Naive thymus-derived CD8-positive, alpha-beta T cell (primary cell): ENCODE results near the gene SLC2A8. TPM values are rescaled to one million over a fixed set of nuclear protein-coding genes. Genes with fewer than 3 reads are reported as not detected.

Experiments
- ATAC-seq, 2 donors: fragments of 150-1000 bp; cut with Tn5 transposase in 1 of 2; sonication (Bioruptor Pico), chemical (Tn5 transposase) in 1 of 2; 1 replicate in 1 of 2; 2 replicates in 1 of 2; pipeline ENCODE4 v1.10.0; 2021; ENCODE audit warnings: mild to moderate bottlenecking in 2 of 2, moderate library complexity in 2 of 2
- POLR2A ChIA-PET: fragments of 350-600 bp; sonication (Branson Sonifier 250); formaldehyde crosslinking; loops from one replicate; lab custom pipeline; 2021; ENCODE audit warnings: antibody characterized with exemption; lab: Charles Lee
- DNase-seq, 10 donors: peaks; one replicate each; pipeline versions ENCODE4 v3.0.0 to v3.0.0-alpha.2; 2020 to 2022
- H3K27ac Mint-ChIP-seq, 10 donors: one replicate each; pipeline ENCODE4 v1.8.0; 2020 to 2022; ENCODE audit warnings: mild to moderate bottlenecking in 10 of 10, mixed read lengths in 10 of 10, moderate library complexity in 4 of 10, inconsistent platforms in 1 of 10
- H3K27me3 Mint-ChIP-seq, 5 donors: one replicate each; pipeline ENCODE4 v1.8.0; 2021 to 2022; ENCODE audit warnings: mixed read lengths in 5 of 5
- H3K36me3 Mint-ChIP-seq, 3 donors: one replicate each; pipeline ENCODE4 v1.8.0; 2020 to 2022; ENCODE audit warnings: mixed read lengths in 3 of 3, mild to moderate bottlenecking in 2 of 3, inconsistent platforms in 1 of 3
- H3K4me1 Mint-ChIP-seq, 4 donors: one replicate each; pipeline ENCODE4 v1.8.0; 2021 to 2022; ENCODE audit warnings: mixed read lengths in 4 of 4
- H3K4me3 Mint-ChIP-seq, 10 donors: one replicate each; pipeline ENCODE4 v1.8.0; 2020 to 2022; ENCODE audit warnings: mild to moderate bottlenecking in 10 of 10, mixed read lengths in 10 of 10, moderate library complexity in 6 of 10, inconsistent platforms in 1 of 10
- H3K9me3 Mint-ChIP-seq, 9 donors: one replicate each; pipeline ENCODE4 v1.8.0; 2020 to 2022; ENCODE audit warnings: mixed read lengths in 9 of 9, mild to moderate bottlenecking in 3 of 9, inconsistent platforms in 1 of 9, moderate library complexity in 1 of 9
- polyA plus RNA-seq, 3 donors: library from polyadenylated mRNA; unstranded; fragments of 300-500 nt; fragmentation: Illumina TruSeq; gene quantifications; one replicate each; pipeline ENCODE4 v1.2.3, GENCODE V29; 2021
- total RNA-seq, 8 experiments: library from RNA in 2 of 8; stranded (reverse) in 2 of 8; gene quantifications; one replicate each; pipeline ENCODE4 v1.2.3 and lab custom pipeline; 2021 to 2026

Gene SLC2A8, protein sequence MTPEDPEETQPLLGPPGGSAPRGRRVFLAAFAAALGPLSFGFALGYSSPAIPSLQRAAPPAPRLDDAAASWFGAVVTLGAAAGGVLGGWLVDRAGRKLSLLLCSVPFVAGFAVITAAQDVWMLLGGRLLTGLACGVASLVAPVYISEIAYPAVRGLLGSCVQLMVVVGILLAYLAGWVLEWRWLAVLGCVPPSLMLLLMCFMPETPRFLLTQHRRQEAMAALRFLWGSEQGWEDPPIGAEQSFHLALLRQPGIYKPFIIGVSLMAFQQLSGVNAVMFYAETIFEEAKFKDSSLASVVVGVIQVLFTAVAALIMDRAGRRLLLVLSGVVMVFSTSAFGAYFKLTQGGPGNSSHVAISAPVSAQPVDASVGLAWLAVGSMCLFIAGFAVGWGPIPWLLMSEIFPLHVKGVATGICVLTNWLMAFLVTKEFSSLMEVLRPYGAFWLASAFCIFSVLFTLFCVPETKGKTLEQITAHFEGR
- under 1 TPM; 0.19 to 0.39 TPM for total RNA-seq
- polyA plus RNA-seq = 1 to 10 TPM in 1 of 3 donors, not detected in 2; 1.2 TPM
- total RNA-seq (lab: John Stamatoyannopoulos, UW) = 0 to 0.34 (median 0.10) reads per million in 6 experiments

DNA sequence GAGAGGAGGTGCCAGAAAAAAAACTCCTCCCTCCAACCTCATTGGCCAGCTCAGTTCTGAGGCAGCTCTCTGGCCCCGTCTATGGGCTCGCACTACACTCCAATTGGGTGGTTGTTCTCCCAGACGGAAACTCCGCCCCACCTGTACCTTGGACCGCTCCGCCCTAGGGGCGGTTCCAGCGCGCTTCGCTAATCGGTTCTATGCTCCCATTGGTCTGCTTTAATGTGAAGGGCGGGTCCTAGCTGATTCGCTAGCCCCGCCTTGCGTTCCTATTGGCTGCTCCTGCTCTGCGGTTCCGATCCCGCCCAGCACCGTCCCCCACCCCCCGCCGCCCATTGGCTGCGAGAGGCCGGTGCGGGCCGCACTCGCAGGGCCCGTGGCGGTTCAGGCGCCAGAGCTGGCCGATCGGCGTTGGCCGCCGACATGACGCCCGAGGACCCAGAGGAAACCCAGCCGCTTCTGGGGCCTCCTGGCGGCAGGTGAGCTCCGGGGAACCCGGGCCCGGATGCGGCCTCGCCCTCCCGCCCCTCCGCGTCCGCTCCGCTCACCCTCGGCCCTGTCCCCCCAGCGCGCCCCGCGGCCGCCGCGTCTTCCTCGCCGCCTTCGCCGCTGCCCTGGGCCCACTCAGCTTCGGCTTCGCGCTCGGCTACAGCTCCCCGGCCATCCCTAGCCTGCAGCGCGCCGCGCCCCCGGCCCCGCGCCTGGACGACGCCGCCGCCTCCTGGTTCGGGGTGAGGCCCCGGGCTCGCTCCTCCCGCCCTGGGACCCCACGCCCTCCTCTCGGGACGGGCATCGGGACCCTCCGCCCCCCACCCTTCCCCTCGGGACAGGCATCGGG lies at the start of gene SLC2A8:
SLC2A8 (plus strand) TSS at position 362 of the 838 bp plus-strand sequence; CDS start at position 424, 62 bp downstream.
- Mint-ChIP-seq H3K4me1 (peaks cover 8 to 21% (median 14%) of the 10 kb centered on the region in 4 donors), H3K4me3 (peak within 1 kb of the TSS; percentile 43 to 83 (median 74)), H3K36me3 (no peaks in the 10 kb centered on the region), H3K27me3 (peaks cover 38 to 89% (median 54%) of the 10 kb centered on the region in 5 donors), H3K9me3 (no peaks in the 10 kb centered on the region), H3K27ac (no peak within 1 kb of the TSS)
- peak; percentile 57 to 85 (median 74) for DNase-seq
- peak; percentile 78 to 92 for ATAC-seq
- POLR2A ChIA-PET = interaction anchor here (0.6 to 1.7 kb wide), 4 partner anchors 9 to 86 kb away, joined by 3 to 9 read pairs (median 5); partner anchors contain the start of genes LRSAM1 and RPL12

DNA sequence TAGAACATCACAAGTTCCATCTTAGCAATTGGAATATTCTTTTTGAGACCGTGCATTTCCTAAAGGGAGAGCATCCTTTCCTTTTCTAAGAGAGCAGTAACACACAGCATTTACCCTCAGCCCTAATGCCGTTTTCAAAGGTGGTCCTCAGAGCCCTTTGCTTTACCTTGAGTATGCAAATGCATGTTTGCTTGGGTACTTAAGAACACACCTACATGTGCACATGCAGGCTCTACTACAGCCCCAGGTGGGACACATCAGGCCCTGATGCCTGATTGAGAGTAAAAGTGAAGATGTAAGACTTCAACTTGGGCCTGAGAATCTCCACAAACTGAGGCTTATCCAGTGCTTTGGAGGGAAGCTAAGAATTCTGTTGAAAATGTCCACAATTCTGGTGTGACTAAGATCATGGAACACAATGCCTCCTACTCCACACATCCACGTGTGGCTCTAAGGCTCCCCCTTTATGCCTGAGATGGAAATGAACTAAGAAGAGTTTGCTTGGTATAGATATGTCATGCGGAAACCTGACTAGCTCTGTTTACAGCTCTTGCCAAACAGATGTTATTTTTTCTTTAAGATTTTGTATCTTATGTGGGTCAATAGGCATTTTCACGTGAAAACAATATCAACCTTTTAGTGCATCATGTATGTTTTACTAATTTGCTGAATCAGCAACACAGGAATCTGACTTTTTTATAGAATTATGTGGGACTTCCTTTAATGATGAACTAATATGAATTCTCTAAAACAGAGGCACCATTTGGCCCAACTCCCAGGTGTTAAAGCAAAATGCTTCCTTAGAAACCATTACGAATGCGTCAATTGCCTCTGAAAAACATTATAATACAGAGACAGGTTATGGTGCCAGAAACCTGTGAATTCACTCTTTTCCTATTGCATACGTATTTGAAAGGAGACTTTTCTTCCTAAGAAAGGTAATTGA lies 48.9 kb upstream of the SLC2A8 start:
- POLR2A ChIA-PET = no interaction called here
- no peak overlapping the region for H3K4me3 Mint-ChIP-seq
- H3K4me1 Mint-ChIP-seq = no peaks in the 10 kb centered on the region
- no peaks in the 10 kb centered on the region for H3K9me3 Mint-ChIP-seq
- peaks cover 8 to 42% (median 15%) of the 10 kb centered on the region in 5 donors for H3K27me3 Mint-ChIP-seq
- ATAC-seq (no peak), DNase-seq (no peak)
- H3K27ac Mint-ChIP-seq = no peak overlapping the region
- peaks cover 0 to 2% (median 0%) of the 10 kb centered on the region in 3 donors for H3K36me3 Mint-ChIP-seq

DNA sequence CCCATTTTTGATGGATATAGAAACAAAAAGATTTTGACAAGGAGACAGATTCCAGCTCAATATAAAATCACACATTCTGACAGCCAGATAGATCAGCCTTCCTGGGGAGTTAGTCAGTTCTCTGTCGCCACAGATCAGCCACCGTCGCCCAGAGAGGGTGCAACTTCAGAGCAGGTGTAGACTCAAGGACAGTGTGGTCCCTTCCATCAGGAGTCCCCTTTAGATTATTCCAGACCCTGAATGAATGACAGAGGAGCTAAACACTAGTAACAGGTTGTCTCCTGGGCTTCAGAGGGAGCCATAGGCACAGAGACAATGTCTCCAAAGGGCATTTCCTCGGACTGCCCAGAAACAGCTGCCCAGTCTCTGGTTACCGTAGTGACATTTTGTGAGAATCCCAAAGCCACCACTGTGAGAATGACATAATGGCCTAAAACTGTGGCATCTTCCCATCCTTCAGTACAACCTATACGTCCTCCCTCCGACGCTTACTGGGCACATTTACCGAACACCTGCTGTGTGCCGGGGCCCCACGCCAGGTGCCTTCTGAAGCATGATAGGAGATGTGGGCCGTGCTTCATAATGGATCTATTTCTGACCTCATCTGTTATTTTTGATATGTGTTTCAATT lies 47.4 kb upstream of the SLC2A8 start:
- Mint-ChIP-seq H3K27me3 (peaks cover 8 to 47% (median 19%) of the 10 kb centered on the region in 5 donors), H3K27ac (no peak overlapping the region), H3K4me1 (no peaks in the 10 kb centered on the region), H3K36me3 (peaks cover 0 to 2% (median 0%) of the 10 kb centered on the region in 3 donors), H3K4me3 (no peak overlapping the region), H3K9me3 (no peaks in the 10 kb centered on the region)
- ATAC-seq (no peak), DNase-seq (no peak)
- POLR2A ChIA-PET = no interaction called here

DNA sequence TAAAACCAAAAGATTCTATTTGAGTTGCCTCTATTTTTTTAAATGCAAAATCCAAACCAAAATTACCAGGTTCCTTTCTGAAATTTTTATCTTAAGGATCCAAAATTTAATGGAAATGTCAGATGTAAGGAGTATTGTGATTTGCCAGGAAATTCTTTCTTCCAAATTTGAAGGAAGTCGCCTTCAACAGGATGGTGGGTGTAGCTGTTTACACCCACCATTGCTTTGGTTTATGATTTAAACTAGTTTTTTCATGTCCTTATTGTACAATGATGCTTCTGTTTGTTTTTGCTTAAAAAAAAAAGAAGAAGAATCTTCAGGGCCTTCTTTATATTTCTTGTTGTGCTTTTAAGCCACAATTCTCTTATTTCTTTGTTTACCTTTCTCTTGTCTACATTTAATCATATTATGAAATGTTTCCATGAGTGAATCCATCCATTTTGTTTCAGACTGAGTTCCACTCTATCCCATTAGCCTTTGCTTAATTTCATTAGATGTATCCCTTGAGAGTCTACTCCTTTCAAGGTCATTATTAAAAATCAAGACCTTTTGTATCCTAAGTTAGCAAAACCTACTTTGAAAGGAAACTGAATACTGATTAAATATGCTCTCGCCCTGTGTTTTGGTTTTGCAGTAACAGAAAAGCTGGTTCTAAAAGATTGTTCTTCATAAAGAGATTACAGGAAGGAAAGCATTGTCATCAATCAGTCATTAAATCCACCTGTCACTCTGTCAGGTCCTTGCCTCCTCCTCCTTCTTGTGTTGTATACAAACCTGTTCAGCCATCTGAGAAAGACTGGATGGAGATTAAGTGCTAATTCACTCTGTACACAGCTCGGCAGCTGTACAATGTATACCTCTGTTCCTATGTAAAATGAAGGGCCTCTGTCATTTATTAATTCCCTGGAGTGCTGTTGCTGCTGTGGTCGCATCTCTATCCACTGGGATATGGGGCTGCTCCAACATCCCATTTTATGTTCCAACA lies 45.5 kb upstream of the SLC2A8 start:
- H3K9me3 Mint-ChIP-seq = no peaks in the 10 kb centered on the region
- H3K36me3 Mint-ChIP-seq = peaks cover 0 to 5% (median 0%) of the 10 kb centered on the region in 3 donors
- no peak for ATAC-seq
- H3K4me1 Mint-ChIP-seq = no peaks in the 10 kb centered on the region
- DNase-seq = no peak
- POLR2A ChIA-PET = no interaction called here
- H3K4me3 Mint-ChIP-seq = no peak overlapping the region
- H3K27me3 Mint-ChIP-seq = peaks cover 8 to 65% (median 31%) of the 10 kb centered on the region in 5 donors
- H3K27ac Mint-ChIP-seq = no peak overlapping the region

DNA sequence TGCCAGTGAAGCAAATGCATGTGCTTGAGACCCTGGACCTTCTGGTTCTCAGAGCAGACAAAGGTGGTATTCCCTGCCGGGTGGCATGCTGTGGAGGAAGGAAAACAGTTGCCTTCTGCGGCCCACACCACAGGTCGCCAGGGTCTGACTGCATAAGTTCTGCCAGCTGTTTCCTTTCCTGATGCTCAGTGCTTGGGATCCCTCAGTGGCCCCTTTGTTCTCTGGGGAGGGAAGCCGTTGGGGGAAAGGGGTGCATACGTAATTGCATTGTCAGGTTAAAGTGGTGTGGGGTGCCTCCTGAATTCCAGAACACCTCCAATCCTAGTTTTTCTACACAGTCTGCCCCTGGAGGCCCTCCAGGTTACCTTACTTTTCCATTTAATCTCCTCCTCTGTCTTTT lies 43.1 kb upstream of the SLC2A8 start:
- Mint-ChIP-seq H3K27me3 (peaks cover 8 to 77% (median 33%) of the 10 kb centered on the region in 5 donors), H3K27ac (no peak overlapping the region), H3K9me3 (no peaks in the 10 kb centered on the region), H3K4me1 (no peaks in the 10 kb centered on the region), H3K4me3 (no peak overlapping the region), H3K36me3 (peaks cover 0 to 6% (median 5%) of the 10 kb centered on the region in 3 donors)
- POLR2A ChIA-PET = no interaction called here
- DNase-seq (no peak), ATAC-seq (no peak)

DNA sequence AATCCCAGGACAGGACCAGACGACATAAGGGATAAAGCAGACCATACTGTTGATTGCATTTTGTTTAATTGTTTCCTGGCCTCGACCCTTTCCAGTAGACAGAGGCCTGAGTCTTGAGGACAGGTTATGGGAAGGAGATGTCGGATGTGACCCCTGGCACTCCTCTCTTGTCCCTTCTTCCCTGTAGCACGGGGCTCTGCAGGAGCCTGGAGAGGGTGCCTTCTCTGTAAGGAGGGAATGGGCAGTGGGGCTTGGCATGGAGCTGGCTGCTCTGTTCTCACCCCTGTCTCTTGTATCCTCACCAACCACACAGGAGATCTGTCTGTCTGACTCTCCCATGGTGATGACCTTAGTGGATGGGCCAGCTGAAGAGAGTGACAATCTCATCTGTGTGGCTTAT lies 40.1 kb upstream of the SLC2A8 start:
- Mint-ChIP-seq H3K4me3 (no peak overlapping the region), H3K27ac (no peak overlapping the region), H3K4me1 (peaks cover 0 to 8% (median 0%) of the 10 kb centered on the region in 4 donors), H3K9me3 (no peaks in the 10 kb centered on the region), H3K36me3 (peaks cover 0 to 6% (median 5%) of the 10 kb centered on the region in 3 donors), H3K27me3 (peaks cover 5 to 70% (median 33%) of the 10 kb centered on the region in 5 donors)
- ATAC-seq = no peak
- POLR2A ChIA-PET = no interaction called here
- DNase-seq = no peak

DNA sequence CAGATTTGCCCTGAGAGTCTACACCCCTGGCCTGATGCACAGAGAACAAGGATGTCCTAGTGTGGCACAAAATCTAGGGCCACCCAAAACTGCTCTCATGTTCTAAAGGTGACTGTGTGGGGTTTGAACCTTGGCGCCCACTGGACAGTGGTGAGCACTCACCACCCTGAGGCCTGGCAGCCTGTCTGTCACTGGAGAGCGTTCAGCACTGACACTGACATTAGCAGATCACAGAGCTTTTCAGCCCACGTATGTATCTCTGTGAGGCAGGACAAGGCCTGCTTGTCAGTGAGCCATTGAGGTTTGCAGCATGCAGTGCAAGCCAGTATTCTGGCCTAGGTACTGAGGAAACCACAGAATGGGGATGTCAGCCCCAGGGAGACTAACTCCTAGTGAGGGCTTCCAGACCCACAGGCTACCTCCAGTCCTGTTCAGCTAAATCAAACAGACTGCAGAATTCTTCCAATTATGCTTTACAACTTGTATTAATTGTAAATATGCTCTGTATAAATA lies 38.9 kb upstream of the SLC2A8 start:
- H3K27me3 Mint-ChIP-seq = peaks cover 9 to 70% (median 27%) of the 10 kb centered on the region in 5 donors
- no peak overlapping the region for H3K27ac Mint-ChIP-seq
- POLR2A ChIA-PET = no interaction called here
- H3K4me3 Mint-ChIP-seq = no peak overlapping the region
- DNase-seq = no peak
- no peaks in the 10 kb centered on the region for H3K9me3 Mint-ChIP-seq
- peaks cover 0 to 8% (median 0%) of the 10 kb centered on the region in 4 donors for H3K4me1 Mint-ChIP-seq
- peaks cover 0 to 6% (median 5%) of the 10 kb centered on the region in 3 donors for H3K36me3 Mint-ChIP-seq
- no peak for ATAC-seq

DNA sequence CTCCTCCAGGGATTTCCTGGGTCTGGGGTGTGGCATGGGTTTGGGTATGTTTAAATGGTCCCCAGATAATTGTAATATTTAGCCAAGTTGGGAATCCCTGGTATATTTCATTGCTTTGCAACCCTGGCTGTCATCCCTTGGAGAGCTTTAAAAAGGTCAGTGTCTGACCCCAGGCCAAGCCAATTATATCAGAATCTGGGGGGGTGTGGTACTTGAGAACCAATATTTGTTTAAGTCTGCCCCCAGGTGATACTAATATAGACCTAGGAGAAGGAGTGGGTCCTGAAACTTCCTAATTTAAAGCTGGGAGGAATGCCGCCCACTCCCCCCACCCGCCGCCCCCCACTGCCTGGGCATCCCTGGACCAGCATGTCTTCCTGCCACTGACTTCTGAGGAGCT lies 38.2 kb upstream of the SLC2A8 start:
- ATAC-seq = no peak
- no peak for DNase-seq
- Mint-ChIP-seq H3K4me3 (no peak overlapping the region), H3K4me1 (peaks cover 0 to 8% (median 0%) of the 10 kb centered on the region in 4 donors), H3K36me3 (peaks cover 0 to 6% (median 5%) of the 10 kb centered on the region in 3 donors), H3K27ac (peak overlapping the region in 1 of 10 donors; percentile 67), H3K9me3 (no peaks in the 10 kb centered on the region), H3K27me3 (peaks cover 14 to 70% (median 29%) of the 10 kb centered on the region in 5 donors)
- POLR2A ChIA-PET = interaction anchor here (0.6 kb wide), 1 partner anchor 29 kb away, joined by 3 read pairs; no protein-coding TSS in a partner anchor

DNA sequence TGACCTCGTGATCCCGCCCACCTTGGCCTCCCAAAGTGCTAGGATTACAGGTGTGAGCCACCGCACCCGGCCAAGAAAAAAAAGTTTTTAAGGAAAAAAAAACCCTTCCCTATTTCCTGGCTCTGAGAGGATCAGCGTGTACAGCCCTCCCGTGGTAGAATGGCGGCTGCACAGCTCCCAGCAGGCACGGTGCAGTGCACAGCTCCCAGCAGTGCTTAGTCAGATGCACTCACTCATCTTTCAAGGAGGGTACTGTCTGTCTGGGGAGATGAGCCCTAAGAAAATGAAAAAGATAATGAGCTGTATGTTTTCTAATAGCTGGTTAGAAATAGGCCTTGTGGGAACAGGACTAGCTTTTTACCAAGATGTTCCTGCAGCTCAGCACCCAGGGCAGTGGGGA lies 36.7 kb upstream of the SLC2A8 start:
- Mint-ChIP-seq H3K36me3 (peaks cover 0 to 6% (median 5%) of the 10 kb centered on the region in 3 donors), H3K27ac (no peak overlapping the region), H3K27me3 (peaks cover 11 to 64% (median 31%) of the 10 kb centered on the region in 5 donors), H3K4me1 (peaks cover 0 to 8% (median 0%) of the 10 kb centered on the region in 4 donors), H3K9me3 (no peaks in the 10 kb centered on the region), H3K4me3 (no peak overlapping the region)
- POLR2A ChIA-PET = no interaction called here
- ATAC-seq (no peak), DNase-seq (no peak)

DNA sequence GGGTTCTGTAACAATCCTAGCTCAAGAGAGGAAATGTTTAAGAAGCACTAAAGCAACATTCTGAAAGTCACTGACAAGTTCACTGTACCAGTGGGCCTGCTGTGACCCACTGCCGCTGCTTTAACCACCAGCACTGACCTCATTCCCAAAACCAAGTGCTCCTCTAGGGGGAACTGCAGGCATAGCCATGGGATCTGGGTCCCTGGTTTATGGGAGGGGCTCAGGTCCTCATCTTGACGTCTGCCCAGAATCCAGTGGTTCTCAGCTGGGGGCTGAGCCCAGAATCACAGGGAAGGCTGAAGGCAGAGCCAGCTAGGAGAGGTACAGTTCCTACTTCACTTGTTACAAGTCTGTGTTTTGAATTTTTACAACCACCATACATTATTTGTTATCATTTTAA lies 36.1 kb upstream of the SLC2A8 start:
- H3K4me3 Mint-ChIP-seq = no peak overlapping the region
- no peaks in the 10 kb centered on the region for H3K9me3 Mint-ChIP-seq
- peaks cover 5 to 58% (median 25%) of the 10 kb centered on the region in 5 donors for H3K27me3 Mint-ChIP-seq
- POLR2A ChIA-PET = no interaction called here
- H3K4me1 Mint-ChIP-seq = peaks cover 0 to 8% (median 0%) of the 10 kb centered on the region in 4 donors
- ATAC-seq (no peak), DNase-seq (no peak)
- H3K27ac Mint-ChIP-seq = no peak overlapping the region
- H3K36me3 Mint-ChIP-seq = peaks cover 0 to 6% (median 0%) of the 10 kb centered on the region in 3 donors
